ENCODE data around the gene ARVCF.

ARVCF gene, protein sequence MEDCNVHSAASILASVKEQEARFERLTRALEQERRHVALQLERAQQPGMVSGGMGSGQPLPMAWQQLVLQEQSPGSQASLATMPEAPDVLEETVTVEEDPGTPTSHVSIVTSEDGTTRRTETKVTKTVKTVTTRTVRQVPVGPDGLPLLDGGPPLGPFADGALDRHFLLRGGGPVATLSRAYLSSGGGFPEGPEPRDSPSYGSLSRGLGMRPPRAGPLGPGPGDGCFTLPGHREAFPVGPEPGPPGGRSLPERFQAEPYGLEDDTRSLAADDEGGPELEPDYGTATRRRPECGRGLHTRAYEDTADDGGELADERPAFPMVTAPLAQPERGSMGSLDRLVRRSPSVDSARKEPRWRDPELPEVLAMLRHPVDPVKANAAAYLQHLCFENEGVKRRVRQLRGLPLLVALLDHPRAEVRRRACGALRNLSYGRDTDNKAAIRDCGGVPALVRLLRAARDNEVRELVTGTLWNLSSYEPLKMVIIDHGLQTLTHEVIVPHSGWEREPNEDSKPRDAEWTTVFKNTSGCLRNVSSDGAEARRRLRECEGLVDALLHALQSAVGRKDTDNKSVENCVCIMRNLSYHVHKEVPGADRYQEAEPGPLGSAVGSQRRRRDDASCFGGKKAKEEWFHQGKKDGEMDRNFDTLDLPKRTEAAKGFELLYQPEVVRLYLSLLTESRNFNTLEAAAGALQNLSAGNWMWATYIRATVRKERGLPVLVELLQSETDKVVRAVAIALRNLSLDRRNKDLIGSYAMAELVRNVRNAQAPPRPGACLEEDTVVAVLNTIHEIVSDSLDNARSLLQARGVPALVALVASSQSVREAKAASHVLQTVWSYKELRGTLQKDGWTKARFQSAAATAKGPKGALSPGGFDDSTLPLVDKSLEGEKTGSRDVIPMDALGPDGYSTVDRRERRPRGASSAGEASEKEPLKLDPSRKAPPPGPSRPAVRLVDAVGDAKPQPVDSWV

DNA sequence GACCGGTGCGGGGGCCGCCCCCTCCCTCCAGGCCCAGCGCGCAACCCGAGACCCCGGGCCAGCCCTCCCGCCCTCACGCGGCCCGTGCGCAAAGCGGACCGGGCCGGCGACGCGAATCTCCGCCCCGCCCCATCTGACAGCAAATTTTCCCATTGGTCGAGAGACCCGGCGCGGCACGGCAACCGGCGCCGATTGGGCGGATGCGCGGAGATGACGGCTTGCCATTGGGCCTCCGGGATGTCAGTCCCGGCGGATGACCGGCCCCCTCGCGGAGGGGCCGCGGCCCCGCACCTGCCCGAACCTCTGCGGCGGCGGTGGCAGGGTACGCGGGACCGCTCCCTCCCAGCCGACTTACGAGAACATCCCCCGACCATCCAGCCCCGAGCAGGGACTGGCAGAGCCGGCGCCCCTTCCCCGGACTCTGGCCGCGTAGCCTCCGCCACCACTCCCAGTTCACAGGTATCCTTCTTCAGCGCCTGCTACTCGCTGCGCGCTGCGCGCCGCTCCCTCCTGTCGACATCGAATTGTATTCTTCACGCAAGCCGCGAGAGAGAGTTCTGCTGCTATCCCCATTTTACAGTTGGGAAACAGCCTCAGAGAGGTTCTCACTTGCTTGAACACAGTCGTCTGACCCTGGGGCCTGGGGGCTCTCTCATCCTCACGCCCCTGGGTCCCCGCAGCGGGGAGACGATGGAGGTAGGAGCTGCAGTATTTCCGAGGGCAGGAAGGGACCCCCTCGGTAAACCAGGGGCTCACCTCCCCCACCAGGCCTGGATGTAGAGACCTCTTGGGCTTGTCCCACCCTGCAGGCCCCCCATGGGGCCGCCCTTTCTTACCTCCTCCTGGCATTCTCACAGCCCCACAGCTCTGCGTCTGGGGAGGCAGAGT is at the start of gene ARVCF:
Gene ARVCF (minus strand): TSS at position 90 of the 888 bp plus-strand sequence. CDS start 26,029 bp downstream, outside the sequence.
- no peak for FAIRE-seq

DNA sequence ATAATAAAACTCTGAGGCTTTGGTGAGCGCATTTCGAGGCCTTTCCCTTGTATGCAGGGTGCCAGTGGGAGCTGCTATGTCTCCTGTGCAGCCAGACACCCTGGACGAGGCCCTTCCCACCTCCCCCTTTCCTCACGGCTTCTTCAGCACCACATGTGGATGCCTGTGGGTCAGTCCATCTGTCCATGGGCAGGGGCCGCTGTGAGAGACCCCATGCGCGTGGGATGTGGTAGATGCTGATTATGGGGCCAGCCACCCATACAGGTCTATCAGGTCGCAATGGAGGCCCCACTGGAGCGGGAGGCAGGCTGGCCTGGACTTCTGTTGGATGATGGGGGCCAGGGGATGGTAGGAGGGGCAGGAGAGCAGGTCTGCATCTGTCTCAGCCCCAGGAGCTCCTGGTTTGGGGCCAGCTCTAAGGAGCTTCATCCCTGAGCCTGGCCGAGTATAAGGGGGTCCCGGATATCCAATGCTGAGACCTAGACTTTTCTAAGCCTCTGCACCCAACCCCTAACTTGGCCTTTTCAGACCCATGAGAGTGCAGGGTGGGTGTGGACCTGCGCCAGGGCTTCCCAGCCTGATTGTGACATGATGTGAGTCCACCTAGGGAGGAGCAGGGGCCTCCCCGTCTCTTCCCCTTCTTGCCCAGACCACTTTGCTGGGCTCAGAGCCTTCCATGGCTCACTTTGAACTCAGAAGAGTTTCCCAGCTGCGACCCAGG is 49.4 kb upstream of the ARVCF start:
- FAIRE-seq, result no peak

- FAIRE-seq, result no peak
Measured at GRCh38 chr22:20064545-20065262, 48.1 kb upstream of the ARVCF start.

GRCh38 chr22:20064140-20064480 is 47.5 kb upstream of the ARVCF start:
- FAIRE-seq, result no peak

- no peak for FAIRE-seq
Measured at GRCh38 chr22:20063271-20064139, 46.9 kb upstream of the ARVCF start.

- no peak for FAIRE-seq
Measured at GRCh38 chr22:20062766-20063083, 46.1 kb upstream of the ARVCF start.

DNA sequence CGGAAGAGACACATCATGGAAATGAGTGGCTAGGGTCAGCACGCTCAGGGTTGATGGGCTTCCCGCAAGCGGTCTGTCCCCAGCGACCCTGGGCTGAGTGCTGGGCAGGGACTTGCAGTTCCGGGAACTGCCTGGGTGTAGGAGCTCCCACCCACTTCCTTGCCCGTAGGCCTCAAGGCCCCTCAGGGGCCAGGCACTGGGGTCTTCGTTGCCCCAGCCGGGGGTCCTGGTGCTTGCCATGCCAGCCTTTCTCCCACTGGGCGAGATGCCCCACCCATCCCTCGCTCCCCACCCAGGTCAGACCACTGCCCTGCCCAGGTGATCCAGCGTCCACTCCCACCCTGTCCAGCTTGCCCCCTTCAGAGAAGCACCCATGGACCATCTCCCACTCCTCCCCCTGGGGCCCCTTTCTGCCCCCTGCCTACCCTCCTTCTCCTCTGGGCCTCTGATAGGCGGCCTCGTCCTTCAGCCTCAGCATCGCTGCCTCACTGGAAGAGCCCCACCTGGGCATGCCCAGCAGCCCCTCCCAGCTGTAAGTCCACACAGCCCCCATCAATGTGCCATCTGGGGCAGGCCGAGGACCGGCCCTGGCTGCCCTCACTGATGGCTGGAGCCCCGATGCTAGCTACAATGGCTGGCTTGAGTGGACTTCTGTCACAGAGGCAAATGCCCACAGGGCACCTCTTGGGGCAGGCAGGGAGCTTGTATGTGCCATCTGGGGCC is 45.6 kb upstream of the ARVCF start:
- no peak for FAIRE-seq

GRCh38 chr22:20061481-20061861 is 44.8 kb upstream of the ARVCF start:
- no peak for FAIRE-seq

- FAIRE-seq, result no peak
Measured at GRCh38 chr22:20060700-20061480, 44.3 kb upstream of the ARVCF start.

DNA sequence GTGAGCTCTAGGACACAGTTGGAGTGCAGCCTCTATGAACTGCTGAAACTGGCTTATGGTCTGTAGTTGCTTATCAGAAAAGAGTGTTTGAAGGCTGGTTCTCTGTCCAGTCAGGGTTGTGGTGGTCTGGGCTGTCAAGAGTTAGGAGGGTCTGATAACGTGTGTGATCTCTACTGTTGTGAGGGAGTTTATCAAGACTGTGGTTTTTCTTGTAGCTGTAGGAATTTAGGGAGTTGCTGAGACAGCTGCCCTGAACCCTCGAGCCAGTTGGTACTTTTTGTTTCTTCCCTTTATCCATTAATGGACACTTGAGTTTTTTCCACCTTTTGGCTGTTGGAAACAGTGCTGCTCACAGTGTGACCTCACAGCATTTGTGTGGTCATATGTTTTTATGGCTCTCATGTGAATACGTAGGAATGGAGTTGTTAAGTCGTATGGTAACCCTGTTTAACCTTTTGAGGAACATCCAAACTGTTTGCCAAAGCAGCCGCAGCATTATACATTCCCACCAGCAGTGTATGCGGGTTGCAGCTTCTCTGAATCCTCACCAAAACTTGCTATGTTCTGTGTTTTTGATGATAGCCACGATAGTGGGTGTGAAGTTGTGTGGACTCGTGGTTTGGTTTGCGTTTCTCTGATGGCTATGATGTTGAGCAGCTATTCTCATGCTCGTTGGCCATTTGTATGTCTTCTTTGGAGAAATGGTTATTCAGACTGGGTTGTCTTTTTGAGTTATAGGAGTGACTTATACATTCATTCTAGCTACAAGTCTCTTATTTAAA is 42.6 kb upstream of the ARVCF start:
- no peak for FAIRE-seq

DNA sequence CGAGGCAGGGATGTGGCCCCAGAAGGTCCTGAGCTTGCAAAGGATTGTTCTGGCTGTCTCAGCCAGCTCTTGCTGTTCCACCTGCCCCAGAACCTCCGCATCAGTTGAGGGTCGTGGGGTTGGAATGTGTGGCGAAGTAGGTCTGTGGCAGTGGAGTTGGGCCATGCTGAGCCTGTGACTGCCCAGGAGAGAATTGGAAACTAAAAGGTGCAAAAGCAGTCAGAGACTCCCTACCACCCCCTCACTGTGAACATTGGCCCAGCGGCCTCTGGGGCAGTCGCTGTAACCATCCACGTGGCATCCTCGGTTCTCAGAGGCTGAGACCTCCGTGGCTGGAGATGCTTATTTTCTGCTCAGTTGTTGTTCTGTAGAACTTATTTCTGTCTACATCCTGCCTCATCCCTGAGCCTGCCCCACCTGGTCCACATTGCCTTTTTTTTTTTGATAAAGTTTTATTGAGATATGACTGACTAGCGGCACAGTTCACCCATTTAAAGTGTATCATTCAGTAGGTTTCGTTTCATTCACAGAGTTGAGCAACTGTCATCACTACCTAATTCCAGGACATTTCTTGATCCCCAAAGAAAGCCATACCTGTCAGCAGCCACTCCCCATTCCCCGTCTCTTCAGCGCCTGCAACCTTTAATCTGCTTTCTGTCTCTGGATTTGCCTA is 41.1 kb upstream of the ARVCF start:
- no peak for FAIRE-seq

DNA sequence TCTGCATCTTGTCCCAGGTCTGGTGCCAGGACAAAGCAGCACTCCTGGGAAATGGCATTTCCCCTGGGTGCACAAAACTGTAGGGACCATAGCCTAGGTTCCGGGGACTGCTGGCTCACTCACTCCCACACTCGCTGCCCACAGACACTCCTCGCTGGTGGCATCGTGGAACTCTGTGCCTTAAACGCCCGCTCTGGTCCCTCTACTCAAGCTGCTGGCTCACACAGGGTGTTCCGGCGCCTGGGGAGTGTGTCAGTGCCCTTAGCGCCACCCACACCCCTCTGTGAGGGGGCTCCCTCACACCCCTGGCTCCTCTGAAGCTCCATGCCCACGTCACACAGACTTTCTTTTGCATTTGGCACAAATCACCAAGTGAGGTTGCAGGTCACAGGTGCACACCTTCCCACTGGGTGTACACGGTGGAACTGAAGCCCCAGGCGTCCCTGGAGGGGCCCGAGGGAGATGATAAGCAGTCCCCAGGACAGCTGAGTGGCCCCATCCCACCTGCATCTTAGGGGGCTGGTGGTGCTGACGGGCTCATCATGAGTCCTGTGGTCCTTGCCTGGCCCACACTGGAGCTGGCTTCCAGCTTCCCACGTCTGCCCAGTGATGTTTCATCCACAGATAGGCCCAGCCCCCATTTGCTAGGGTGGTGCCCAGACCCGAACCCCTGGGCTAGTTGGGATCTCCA is 40.2 kb upstream of the ARVCF start:
- no peak for FAIRE-seq

DNA sequence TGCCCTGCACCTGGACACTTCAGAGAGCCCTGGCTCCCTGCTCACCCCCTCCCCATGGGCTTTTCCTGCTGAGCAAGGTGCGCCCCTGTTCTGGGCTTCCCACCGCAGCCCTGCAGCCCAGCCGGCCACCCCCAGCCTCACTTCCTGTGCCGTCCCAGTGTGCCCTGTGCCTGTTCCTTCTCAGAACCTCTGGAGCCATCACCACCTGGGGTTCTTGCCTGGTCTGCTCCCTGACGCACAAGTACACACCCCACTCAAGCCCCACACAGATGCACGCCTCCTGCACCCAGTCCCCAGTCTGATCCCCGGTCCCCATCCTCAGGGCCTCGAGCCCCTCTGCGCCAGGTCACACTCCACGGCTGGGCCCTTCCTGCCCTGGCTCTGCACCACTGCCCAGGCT is 39.5 kb upstream of the ARVCF start:
- FAIRE-seq, result no peak

- no peak for FAIRE-seq
Measured at GRCh38 chr22:20055654-20056053, 39.0 kb upstream of the ARVCF start.

- FAIRE-seq, result no peak
Measured at GRCh38 chr22:20055144-20055543, 38.5 kb upstream of the ARVCF start.

DNA sequence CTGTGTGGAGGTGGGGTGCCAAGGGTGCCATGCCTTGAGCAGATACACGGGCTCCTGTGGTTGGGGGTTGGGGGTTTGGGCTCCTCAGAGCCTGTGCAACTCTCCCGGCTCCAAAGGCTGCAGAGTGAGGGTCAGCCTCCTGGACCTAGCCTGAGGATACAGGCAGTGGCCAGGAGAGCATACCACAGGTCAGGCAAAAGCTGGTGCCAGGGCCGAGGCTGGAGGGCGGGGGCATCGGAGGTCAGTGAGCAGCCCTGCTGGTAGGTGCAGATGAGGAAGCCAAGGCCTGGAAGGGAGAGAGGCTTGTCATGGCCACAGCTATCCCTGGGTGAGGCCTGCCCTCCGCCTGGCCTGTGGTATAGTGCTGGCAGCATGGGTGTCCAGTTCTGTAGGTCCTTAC is 37.9 kb upstream of the ARVCF start:
- no peak for FAIRE-seq

DNA sequence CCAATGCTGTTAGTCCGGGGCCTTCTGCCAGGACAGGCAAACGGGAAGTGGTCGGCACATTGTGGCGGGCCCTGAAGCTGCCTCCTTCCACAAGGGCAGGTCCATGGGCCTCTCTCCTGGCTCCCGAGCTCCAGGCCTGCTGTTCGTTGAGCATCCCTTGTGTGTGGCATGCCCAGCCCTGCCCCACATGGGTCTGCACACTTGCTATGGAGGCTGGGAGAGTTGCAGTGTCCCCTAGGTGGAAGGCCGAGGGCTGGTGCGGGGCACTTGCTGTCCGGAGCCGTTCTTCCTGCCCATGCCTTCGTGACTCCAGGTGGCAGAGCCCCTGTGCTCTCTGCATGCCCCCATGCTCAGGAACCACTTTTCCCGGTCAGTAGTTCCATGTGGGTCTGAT is 37.4 kb upstream of the ARVCF start:
- FAIRE-seq, result no peak
